T-helper 2 cell treated with Interferon-gamma antibody and Interleukin-4, amounts not matched to agents 5 μg/mL and 100 μg/mL, for 36 hours (primary cell): ENCODE results near the gene ELFN1.

ENCODE experiments used
- DNase-seq: peaks from one replicate; pipeline ENCODE4 v3.0.0; 2021; ENCODE audit warnings: low spot score
- H3K27ac Mint-ChIP-seq: one replicate; pipeline ENCODE4 v1.8.0; 2021; ENCODE audit warnings: mild to moderate bottlenecking, mixed read lengths
- H3K27me3 Mint-ChIP-seq: one replicate; pipeline ENCODE4 v1.8.0; 2021; ENCODE audit warnings: low read depth, mixed read lengths
- H3K36me3 Mint-ChIP-seq: one replicate; pipeline ENCODE4 v1.8.0; 2021; ENCODE audit warnings: low read depth, mixed read lengths
- H3K4me1 Mint-ChIP-seq: one replicate; pipeline ENCODE4 v1.8.0; 2021; ENCODE audit warnings: low read depth, mixed read lengths
- H3K4me3 Mint-ChIP-seq: one replicate; pipeline ENCODE4 v1.8.0; 2022; ENCODE audit warnings: mild to moderate bottlenecking, moderate library complexity, mixed read lengths
- H3K9me3 Mint-ChIP-seq: one replicate; pipeline ENCODE4 v1.8.0; 2021; ENCODE audit warnings: mixed read lengths

The ELFN1 gene

DNA sequence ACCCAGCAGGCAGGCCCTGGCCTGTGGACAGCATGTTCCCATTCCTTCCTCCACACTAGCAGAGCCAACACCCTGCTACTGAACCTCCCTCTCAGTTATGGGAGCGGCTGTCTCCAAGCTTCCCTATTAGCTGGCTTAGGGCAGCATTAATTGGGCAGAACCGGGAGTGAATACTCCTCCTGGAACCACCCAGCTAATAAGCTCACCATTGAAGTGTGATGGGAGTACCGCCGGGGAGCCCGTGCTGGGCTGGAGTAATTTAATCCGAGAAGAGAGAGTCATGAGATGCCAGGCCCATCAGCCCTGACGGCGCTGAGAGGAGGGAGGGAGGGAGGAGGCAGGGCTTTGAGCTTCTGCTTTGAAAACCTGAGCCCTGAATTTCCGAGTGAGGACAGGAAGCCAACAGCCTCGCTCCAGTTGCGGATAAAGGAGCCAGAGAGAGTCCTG lies 31.8 kb upstream of the ELFN1 start:
- H3K36me3 Mint-ChIP-seq, result no peaks in the 10 kb centered on the region
- peaks cover 4% of the 10 kb centered on the region for H3K9me3 Mint-ChIP-seq
- DNase-seq, result no peak
- no peaks in the 10 kb centered on the region for H3K4me1 Mint-ChIP-seq
- H3K27ac Mint-ChIP-seq, result no peak overlapping the region
- peaks cover 2% of the 10 kb centered on the region for H3K27me3 Mint-ChIP-seq
- H3K4me3 Mint-ChIP-seq, result no peak overlapping the region

DNA sequence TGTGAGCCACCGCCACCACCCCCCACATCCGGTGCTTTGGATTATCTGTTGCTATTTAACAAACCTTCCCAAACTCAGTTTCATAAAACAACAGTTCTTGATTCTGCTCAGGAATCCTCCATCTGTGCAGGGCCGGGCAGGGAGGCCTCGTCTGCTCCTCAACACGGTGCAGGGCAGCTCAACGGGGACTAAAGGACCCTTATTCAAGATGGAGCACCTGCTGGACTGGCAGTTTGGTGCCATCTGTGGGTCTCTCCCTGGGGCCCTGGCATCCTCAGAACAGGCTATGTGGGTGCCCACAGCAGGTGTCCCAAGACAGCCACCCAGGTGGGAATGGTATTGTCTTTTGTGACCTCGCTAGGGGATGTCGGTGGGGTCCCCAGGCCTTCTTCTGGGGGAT lies 31.0 kb upstream of the ELFN1 start:
- H3K27me3 Mint-ChIP-seq, result peaks cover 2% of the 10 kb centered on the region
- H3K4me3 Mint-ChIP-seq, result no peak overlapping the region
- DNase-seq, result no peak

DNA sequence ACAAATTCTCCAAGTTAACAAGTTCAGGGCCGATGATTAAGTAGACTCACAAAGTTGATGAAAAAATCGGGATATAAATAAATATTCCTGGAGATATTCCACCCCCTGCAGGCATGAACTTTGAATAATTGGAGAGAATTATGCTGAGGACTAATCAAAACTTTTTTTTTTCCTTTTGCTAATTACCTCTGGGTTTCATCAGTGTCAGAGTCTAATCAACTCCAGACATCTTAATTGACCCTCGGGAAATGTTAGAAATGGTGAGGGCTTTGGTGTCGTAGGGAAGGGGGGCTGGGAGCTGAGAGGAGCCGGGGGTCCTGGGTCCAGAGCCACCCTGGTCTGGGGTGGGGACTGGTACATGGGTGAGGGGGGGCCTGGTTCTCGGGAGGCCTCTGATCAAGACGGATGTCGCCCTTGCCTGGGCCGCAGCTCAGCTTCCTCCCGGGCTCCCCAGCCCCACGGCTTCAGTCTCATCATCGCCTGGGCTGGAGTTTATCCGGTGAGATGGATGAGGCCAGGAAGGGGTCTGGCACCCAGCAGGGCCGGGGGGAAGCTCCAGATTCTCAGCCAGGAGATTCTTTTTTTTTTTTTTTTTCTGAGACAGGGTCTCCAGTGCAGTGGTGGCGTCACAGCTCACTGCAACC lies 30.4 kb upstream of the ELFN1 start:
- no peak for DNase-seq

More for the DNA sequence above, 31.0 kb upstream of the ELFN1 start:
- Mint-ChIP-seq H3K36me3 (no peaks in the 10 kb centered on the region), H3K4me1 (no peaks in the 10 kb centered on the region), H3K27ac (no peak overlapping the region), H3K9me3 (peaks cover 4% of the 10 kb centered on the region)

DNA sequence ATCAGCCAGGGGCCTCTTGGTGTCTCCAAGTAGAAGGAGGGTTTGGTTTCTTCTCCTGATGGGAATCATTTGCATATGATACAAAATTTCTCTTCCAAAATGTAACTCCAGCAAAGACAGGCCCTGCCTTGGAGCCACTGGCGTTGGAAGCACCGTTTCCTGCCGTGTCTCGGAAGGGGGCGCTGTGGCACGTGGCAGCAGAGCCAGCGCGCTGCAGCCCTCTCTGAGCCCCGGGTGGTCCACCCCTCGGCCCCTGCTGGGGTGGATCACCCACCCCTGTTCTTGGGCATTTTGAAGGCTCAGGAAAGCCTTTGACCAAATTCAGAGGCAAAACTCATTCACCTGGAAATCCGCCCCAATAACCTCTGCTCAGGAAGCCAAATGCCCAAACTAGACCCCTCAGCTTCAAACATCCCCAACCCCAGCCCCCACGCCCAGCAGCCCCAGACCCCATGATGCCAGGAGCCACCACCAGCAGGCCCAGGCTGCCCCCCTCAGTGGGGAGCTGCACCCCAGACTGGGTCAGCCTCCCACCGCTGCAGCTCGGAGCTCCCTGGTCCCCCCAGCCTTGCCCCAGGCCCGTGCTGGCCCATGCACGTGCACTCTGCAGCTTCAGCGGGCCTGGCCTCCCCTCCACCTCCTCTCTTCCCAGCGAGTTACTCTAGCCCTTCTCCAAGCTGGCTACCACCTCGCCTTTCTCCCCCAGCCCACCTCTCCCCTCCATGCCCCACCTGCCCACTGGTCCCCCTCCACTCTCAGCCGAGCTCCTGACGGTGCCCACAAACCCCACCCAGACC lies 29.5 kb upstream of the ELFN1 start:
- no peaks in the 10 kb centered on the region for H3K4me1 Mint-ChIP-seq
- no peak overlapping the region for H3K4me3 Mint-ChIP-seq
- H3K27me3 Mint-ChIP-seq, result peaks cover 2% of the 10 kb centered on the region
- no peak for DNase-seq
- H3K27ac Mint-ChIP-seq, result no peak overlapping the region
- H3K36me3 Mint-ChIP-seq, result no peaks in the 10 kb centered on the region
- H3K9me3 Mint-ChIP-seq, result peaks cover 4% of the 10 kb centered on the region

More for the DNA sequence above, 30.4 kb upstream of the ELFN1 start:
- Mint-ChIP-seq H3K27me3 (peaks cover 2% of the 10 kb centered on the region), H3K4me1 (no peaks in the 10 kb centered on the region), H3K27ac (no peak overlapping the region), H3K36me3 (no peaks in the 10 kb centered on the region), H3K9me3 (peaks cover 4% of the 10 kb centered on the region), H3K4me3 (no peak overlapping the region)

DNA sequence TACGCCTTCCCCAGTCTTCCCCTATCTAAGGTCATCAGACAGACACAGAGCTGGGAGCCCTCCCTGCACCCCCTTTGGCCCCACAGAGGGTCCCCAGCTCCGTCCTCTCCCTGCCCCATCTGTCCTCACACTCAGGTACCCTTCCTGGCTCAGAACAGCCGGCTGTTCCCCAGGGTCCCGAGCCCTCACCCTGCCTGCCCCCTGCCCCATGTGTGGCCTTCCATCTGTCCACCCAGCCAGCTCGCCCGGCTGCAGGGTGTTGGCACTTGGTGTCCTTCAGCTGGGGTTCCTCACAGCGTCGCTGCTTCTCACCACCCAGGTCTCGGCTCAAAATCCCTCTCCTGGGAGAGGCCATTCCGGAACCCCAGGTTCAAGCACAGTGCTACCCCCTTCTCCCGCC lies 28.9 kb upstream of the ELFN1 start:
- H3K27me3 Mint-ChIP-seq, result peaks cover 2% of the 10 kb centered on the region
- no peaks in the 10 kb centered on the region for H3K36me3 Mint-ChIP-seq
- H3K9me3 Mint-ChIP-seq, result peaks cover 4% of the 10 kb centered on the region
- H3K27ac Mint-ChIP-seq, result no peak overlapping the region
- DNase-seq, result no peak
- H3K4me3 Mint-ChIP-seq, result no peak overlapping the region
- H3K4me1 Mint-ChIP-seq, result no peaks in the 10 kb centered on the region

DNA sequence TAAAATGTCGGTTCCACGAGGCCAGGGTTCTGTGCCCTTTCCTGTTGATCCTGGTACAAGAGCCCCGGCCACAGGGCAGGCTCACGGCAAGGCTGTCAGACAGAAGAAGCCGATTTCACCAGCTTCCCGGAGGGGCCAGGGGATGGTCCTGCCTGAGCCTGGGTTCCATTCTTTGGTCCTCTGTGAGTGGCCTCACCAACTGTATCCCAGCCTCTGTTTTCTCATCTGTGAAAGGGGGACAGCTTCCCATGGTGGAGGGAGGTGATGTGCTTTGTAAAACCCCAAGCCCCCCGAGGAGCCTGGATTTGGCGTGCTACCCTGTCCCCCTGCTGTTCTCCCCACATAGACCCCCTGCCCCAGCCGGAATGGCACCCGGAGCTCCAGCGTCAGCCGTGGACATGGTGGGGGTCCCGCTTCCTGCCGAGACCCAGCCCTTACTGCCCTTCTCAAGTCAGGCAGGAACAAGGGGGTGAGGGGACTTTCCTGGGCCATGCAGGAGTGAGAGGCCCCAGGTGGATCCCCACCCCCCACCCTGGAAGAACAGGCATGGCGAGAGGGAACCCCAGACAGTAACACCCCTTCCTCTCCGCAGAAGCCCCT lies 28.3 kb upstream of the ELFN1 start:
- no peaks in the 10 kb centered on the region for H3K36me3 Mint-ChIP-seq
- peaks cover 4% of the 10 kb centered on the region for H3K9me3 Mint-ChIP-seq
- no peaks in the 10 kb centered on the region for H3K4me1 Mint-ChIP-seq
- DNase-seq, result no peak
- H3K4me3 Mint-ChIP-seq, result no peak overlapping the region
- H3K27ac Mint-ChIP-seq, result no peak overlapping the region
- H3K27me3 Mint-ChIP-seq, result peaks cover 2% of the 10 kb centered on the region

DNA sequence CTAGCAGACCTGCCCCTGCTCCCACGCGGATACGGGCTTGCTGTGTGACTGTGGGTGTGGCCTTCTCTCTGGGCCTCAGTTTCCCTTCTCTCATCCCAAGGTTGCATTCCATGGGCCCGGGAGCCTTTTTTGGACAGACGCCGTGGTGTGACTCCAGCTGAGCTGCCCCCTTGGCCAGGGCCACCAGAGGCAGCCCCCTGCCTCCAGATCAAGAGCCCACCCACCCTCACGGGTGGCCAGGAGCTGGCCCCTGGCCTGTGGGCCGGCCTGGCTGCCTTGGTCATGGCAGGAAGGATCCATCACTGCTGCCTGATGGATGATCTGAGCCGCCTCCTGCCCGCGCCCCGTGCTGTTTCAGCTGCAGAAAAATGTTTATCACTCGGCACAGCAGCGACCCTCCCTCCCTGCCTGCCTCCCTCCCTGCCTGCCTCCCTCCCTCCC lies 27.8 kb upstream of the ELFN1 start:
- Mint-ChIP-seq H3K36me3 (no peaks in the 10 kb centered on the region), H3K27ac (no peak overlapping the region), H3K4me1 (no peaks in the 10 kb centered on the region), H3K4me3 (no peak overlapping the region), H3K9me3 (peaks cover under 1% of the 10 kb centered on the region), H3K27me3 (peaks cover 2% of the 10 kb centered on the region)
- no peak for DNase-seq

DNA sequence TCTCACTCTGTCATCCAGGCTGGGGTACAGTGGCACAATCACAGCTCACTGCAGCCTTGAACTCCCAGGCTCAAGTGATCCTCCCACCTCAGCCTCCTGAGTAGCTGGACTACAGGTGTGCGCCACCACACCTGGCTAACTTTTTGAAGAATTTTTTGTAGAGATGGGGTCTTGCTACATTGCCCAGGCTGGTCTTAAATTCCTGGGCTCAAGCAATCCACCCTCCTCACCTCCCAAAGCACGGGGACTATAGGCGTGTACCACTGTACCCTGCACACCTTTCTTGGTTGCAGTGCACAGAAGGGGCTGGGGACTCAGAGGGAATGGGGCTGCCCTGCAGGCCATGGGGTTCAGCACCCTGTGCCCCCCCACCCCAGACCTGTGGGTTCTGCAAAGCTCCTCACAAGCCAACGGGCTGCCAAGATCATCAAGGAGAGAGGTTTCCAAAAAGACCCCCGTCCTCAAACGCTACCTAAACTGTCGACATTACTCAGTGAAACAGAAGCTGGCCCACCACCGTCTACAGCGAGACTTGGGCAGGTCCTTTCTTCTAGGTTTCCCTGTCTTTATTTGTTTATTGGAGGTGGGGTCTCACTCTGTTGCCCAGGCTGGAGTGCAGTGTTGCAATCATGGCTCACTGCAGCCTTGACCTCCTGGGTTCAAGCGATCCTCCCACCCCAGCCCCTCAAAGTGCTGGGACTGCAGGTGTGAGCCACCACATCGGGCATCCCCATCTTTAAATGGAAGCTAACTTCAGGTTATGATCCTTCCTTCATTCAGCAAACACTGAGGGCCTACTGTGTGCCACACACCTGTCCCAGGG lies 26.6 kb upstream of the ELFN1 start:
- Mint-ChIP-seq H3K4me1 (no peaks in the 10 kb centered on the region), H3K4me3 (no peak overlapping the region), H3K36me3 (no peaks in the 10 kb centered on the region), H3K27ac (no peak overlapping the region), H3K27me3 (peaks cover 2% of the 10 kb centered on the region), H3K9me3 (no peaks in the 10 kb centered on the region)
- DNase-seq, result no peak

DNA sequence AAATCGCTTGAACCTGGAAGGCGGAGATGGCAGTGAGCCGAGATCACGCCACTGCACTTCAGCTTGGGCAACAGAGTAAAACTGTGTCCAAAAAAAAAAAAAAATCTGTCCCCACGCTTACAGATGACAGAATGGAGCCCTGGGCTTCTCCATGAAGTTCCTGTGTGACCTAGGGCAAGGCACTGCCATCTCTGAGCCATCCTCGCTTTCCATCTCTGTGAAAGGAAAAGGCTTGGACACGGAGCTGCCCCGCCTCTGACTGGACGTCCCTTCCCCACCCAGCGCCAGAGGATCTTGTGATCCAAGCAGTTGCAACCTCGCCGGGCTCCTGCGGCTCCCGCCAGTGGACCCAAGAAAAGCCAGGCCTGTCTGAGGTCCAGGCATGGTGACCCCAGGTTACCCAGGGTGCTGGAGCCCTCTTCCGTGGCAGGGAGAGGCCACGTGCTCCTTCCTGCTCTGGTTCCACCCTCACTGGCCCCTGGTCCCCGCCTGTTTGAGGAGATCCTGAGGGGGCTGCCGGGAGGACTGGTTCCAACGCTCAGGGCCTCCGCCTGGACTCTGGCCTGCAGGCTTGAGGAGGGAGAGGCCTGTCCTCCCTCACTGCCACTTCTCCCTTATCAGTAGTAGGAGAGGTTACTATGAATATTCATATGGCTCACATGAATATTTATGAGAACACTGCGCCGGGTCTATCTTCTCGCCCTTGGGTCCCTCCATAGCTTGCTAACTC lies 25.6 kb upstream of the ELFN1 start:
- Mint-ChIP-seq H3K36me3 (no peaks in the 10 kb centered on the region), H3K27me3 (peaks cover 2% of the 10 kb centered on the region), H3K9me3 (no peaks in the 10 kb centered on the region), H3K27ac (no peak overlapping the region), H3K4me1 (no peaks in the 10 kb centered on the region), H3K4me3 (no peak overlapping the region)
- DNase-seq, result no peak

DNA sequence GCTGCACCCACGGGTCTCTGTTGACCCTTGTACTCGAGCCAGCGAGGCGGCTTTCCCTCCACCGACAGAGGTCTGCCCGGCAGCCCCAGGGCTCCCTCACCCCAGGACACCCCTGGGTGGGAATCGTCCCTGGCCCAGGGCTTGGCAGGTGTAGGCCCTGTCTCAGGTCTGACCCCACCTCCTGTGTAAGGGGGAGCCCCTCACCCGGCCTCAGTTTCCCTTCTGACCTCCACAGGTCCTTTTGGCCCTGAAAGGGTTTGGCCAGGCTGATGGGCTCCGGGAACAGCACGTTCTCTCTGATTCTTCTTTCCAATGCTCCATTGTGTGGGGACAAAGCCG lies 25.0 kb upstream of the ELFN1 start:
- Mint-ChIP-seq H3K36me3 (no peaks in the 10 kb centered on the region), H3K4me3 (no peak overlapping the region), H3K4me1 (no peaks in the 10 kb centered on the region), H3K9me3 (no peaks in the 10 kb centered on the region), H3K27me3 (peaks cover 2% of the 10 kb centered on the region), H3K27ac (no peak overlapping the region)
- DNase-seq, result no peak

DNA sequence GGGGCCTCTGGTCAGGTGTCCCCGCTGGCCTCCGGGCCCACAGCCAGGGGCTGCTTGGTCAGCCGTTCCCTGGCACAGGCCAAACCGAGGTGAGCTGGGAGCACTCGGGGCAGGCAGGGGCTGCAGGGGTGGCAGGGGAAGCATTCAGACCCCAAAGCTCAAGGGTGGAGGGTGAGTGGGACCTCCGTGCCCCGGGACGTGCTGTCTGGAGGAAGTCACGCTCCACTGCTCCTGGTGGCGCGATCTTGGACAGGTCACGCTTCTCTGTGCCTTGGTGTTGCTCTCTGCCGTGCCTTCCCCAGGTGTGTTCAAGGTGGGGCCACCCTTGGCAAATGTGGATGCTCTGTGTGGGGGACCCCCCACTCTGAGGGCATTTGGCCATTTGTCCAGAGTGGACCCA lies 24.6 kb upstream of the ELFN1 start:
- no peak for DNase-seq

DNA sequence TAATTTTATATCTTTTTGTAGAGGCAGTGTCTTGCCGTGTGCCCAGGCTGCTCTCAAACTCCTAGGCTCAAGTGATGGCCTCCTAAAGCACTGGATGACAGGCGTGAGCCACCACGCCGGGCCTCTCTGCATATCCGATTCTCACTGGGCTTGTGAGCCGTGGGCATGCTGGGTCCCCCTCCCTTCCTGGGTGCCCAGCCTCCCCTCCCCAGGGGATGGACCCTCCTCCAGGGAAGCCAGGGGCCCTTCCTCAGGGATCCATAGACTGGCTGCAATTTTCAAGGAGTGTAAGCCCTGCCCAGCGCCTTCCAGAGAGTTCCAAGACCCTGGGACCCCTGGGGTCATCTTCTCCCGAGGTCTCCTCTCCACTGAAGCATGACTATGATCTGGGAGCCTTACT lies 23.7 kb upstream of the ELFN1 start:
- no peak for DNase-seq

More for the DNA sequence above, 24.6 kb upstream of the ELFN1 start:
- Mint-ChIP-seq H3K4me1 (no peaks in the 10 kb centered on the region), H3K27ac (no peak overlapping the region), H3K36me3 (no peaks in the 10 kb centered on the region), H3K4me3 (no peak overlapping the region), H3K27me3 (peaks cover 2% of the 10 kb centered on the region), H3K9me3 (no peaks in the 10 kb centered on the region)

More for the DNA sequence above, 23.7 kb upstream of the ELFN1 start:
- H3K4me1 Mint-ChIP-seq, result no peaks in the 10 kb centered on the region
- no peaks in the 10 kb centered on the region for H3K36me3 Mint-ChIP-seq
- no peak overlapping the region for H3K4me3 Mint-ChIP-seq
- H3K27ac Mint-ChIP-seq, result no peak overlapping the region
- peaks cover 2% of the 10 kb centered on the region for H3K27me3 Mint-ChIP-seq
- H3K9me3 Mint-ChIP-seq, result no peaks in the 10 kb centered on the region
